ENCODE measurements around the gene FXYD3.

Gene FXYD3

GRCh38 chr19:35164418-35164817 lies 48.8 kb downstream of the FXYD3 start:
- peaks cover 69% of the 10 kb centered on the region for H3K36me3 Mint-ChIP-seq (ENCODE audit: low read depth)
- TF ChIP-seq CTCF (IDR thresholded peaks at IDR 0.05): no peak
- no peaks in the 10 kb centered on the region for H3K4me1 Mint-ChIP-seq
- peaks cover 39% of the 10 kb centered on the region for H3K9me3 Mint-ChIP-seq
- no peak overlapping the region for H3K27ac Mint-ChIP-seq
- peaks cover 7% of the 10 kb centered on the region for H3K27me3 Mint-ChIP-seq (ENCODE audit: low read depth, poor library complexity)
- H3K4me3 Mint-ChIP-seq: no peak overlapping the region
- DNase-seq: no peak

- no peak for DNase-seq
- Mint-ChIP-seq H3K9me3 (peaks cover 39% of the 10 kb centered on the region), H3K27ac (no peak overlapping the region), H3K4me1 (no peaks in the 10 kb centered on the region), H3K36me3 (ENCODE audit: low read depth) (peaks cover 66% of the 10 kb centered on the region), H3K27me3 (ENCODE audit: low read depth, poor library complexity) (peaks cover 4% of the 10 kb centered on the region), H3K4me3 (no peak overlapping the region)
- no peak for TF ChIP-seq CTCF (IDR thresholded peaks at IDR 0.05)
These were observed 49.8 kb downstream of the FXYD3 start for GRCh38 chr19:35165200-35166058.

GRCh38 chr19:35166100-35167063 lies 50.8 kb downstream of the FXYD3 start:
- H3K4me1 Mint-ChIP-seq: no peaks in the 10 kb centered on the region
- H3K4me3 Mint-ChIP-seq: no peak overlapping the region
- H3K27ac Mint-ChIP-seq: peak overlapping the region; percentile 48
- peaks cover 59% of the 10 kb centered on the region for H3K36me3 Mint-ChIP-seq (ENCODE audit: low read depth)
- DNase-seq: no peak
- no peak for TF ChIP-seq CTCF (IDR thresholded peaks at IDR 0.05)
- H3K9me3 Mint-ChIP-seq: peaks cover 39% of the 10 kb centered on the region
- H3K27me3 Mint-ChIP-seq (ENCODE audit: low read depth, poor library complexity): peaks cover 4% of the 10 kb centered on the region

GRCh38 chr19:35167251-35168119 lies 51.9 kb downstream of the FXYD3 start:
- peak overlapping the region; percentile 48 for H3K27ac Mint-ChIP-seq
- H3K36me3 Mint-ChIP-seq (ENCODE audit: low read depth): peaks cover 54% of the 10 kb centered on the region
- no peaks in the 10 kb centered on the region for H3K4me1 Mint-ChIP-seq
- no peak for DNase-seq
- H3K9me3 Mint-ChIP-seq: peaks cover 34% of the 10 kb centered on the region
- no peak for TF ChIP-seq CTCF (IDR thresholded peaks at IDR 0.05)
- H3K27me3 Mint-ChIP-seq (ENCODE audit: low read depth, poor library complexity): peaks cover 4% of the 10 kb centered on the region
- no peak overlapping the region for H3K4me3 Mint-ChIP-seq

- no peak overlapping the region for H3K4me3 Mint-ChIP-seq
- DNase-seq: no peak
- peaks cover 35% of the 10 kb centered on the region for H3K9me3 Mint-ChIP-seq
- H3K27me3 Mint-ChIP-seq (ENCODE audit: low read depth, poor library complexity): peaks cover 4% of the 10 kb centered on the region
- peaks cover 52% of the 10 kb centered on the region for H3K36me3 Mint-ChIP-seq (ENCODE audit: low read depth)
- H3K27ac Mint-ChIP-seq: peak overlapping the region; percentile 79
- H3K4me1 Mint-ChIP-seq: no peaks in the 10 kb centered on the region
- TF ChIP-seq CTCF (IDR thresholded peaks at IDR 0.05): no peak
These were observed 52.6 kb downstream of the FXYD3 start for GRCh38 chr19:35168196-35168595.
